Suprapubic skin (tissue), 4 donors: ENCODE data around the gene KCNJ16.

Experiments
- CTCF ChIP-seq, 2 donors: fragments of 200-600 bp in 1 of 2; fragments of 450-650 bp in 1 of 2; sonication (generic) in 1 of 2; IDR thresholded peaks; one replicate each; pipeline ENCODE4 v1.5.1; 2016 to 2019; ENCODE audit warnings: antibody characterized with exemption in 2 of 2, mild to moderate bottlenecking in 1 of 2, moderate library complexity in 1 of 2
- EP300 ChIP-seq: sonication (generic); formaldehyde crosslinking; IDR thresholded peaks from one replicate; pipeline ENCODE4 v1.6.1; 2017; ENCODE audit warnings: antibody characterized with exemption
- POLR2A ChIP-seq, 2 donors: fragments of 450-650 bp; IDR thresholded peaks; one replicate each; pipeline ENCODE4 v1.6.1; 2017; ENCODE audit warnings: antibody characterized with exemption in 2 of 2, mild to moderate bottlenecking in 2 of 2, moderate library complexity in 2 of 2
- POLR2AphosphoS5 ChIP-seq, 3 donors: sonication (generic); formaldehyde crosslinking; IDR thresholded peaks; one replicate each; pipeline ENCODE4 v1.6.1; 2017; ENCODE audit warnings: antibody characterized with exemption in 3 of 3

GRCh38 chr17:70089513-70090148, 14.6 kb downstream of the KCNJ16 start:
- TF ChIP-seq EP300 = no peak
- no peak for TF ChIP-seq POLR2AphosphoS5 (IDR thresholded peaks at IDR 0.05)
- TF ChIP-seq CTCF (IDR thresholded peaks at IDR 0.05) = no peak
- TF ChIP-seq POLR2A (IDR thresholded peaks at IDR 0.05) = no peak
